SK-N-MC (cell line): ENCODE results near the gene CCDC3.

Experiments used
- DNase-seq: peaks from one replicate; pipeline ENCODE4 v3.0.0-alpha.2; 2011; ENCODE audit warnings: low read depth, low spot score
- H3K27ac ChIP-seq: fragments of 200-600 bp; sonication (generic); 2 replicates; pipeline ENCODE4 v1.5.1; 2016; ENCODE audit warnings: mixed run types
- H3K36me3 ChIP-seq: fragments of 200-600 bp; sonication (generic); 2 replicates; pipeline ENCODE4 v1.6.1; 2017; ENCODE audit warnings: antibody characterized with exemption, low read length, mixed read lengths; ENCODE audit not compliant: insufficient read depth
- H3K4me3 ChIP-seq: fragments of 200-600 bp; sonication (generic); 2 replicates; pipeline ENCODE4 v1.5.1; 2016
- H3K9ac ChIP-seq: fragments of 200-600 bp; sonication (generic); 2 replicates; pipeline ENCODE4 v1.8.0; 2017; ENCODE audit warnings: mixed run types, mixed read lengths; ENCODE audit not compliant: insufficient read length
- H3K9me3 ChIP-seq: fragments of 200-600 bp; sonication (generic); 2 replicates; pipeline ENCODE4 v1.6.1; 2017; ENCODE audit warnings: low read depth, mild to moderate bottlenecking, antibody characterized with exemption, low read length, moderate library complexity, mixed read lengths
- EZH2 ChIP-seq: fragments of 200-600 bp; sonication (generic); IDR thresholded peaks from one replicate; pipeline ENCODE4 v1.6.1; 2017; ENCODE audit warnings: antibody characterized with exemption
- FOXP2 ChIP-seq: optimal IDR thresholded peaks from 2 replicates; pipeline ENCODE3; 2011; ENCODE audit warnings: mild to moderate bottlenecking, moderate library complexity; ENCODE audit not compliant: insufficient read depth; ENCODE audit errors: extremely low read length, control extremely low read depth
- POLR2AphosphoS5 ChIP-seq: IDR thresholded peaks from 2 replicates; pipeline ENCODE4 v1.6.1; 2012; ENCODE audit warnings: mild to moderate bottlenecking, low read depth, low read length, borderline replicate concordance

Gene CCDC3

DNA sequence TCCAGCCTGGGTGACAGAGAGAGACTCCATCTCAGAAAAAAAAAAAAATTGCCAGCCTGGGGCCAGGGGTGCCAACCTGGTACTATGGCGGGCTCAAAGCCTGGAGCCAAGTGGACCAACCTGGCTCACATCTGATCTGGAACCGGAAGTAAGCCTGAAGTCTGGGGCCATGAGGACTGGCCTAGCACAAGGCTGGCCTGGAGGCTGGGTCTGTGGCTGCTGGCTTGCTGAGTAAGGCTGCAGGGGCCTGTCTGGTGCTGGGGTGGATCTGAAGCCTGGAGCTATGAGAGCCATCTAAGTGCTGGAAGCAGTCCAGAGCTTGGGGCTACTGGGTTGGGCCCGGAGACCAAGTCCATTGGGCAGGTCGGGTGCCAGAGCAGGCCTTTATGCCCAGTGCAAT is 84.9 kb downstream of the CCDC3 start:
- Histone ChIP-seq H3K27ac (no peak overlapping the region), H3K36me3 (no peaks in the 10 kb centered on the region), H3K9me3 (no peaks in the 10 kb centered on the region), H3K9ac (no peak overlapping the region), H3K4me3 (no peak overlapping the region)
- DNase-seq: no peak
- no peak for TF ChIP-seq POLR2AphosphoS5
- no peak for TF ChIP-seq EZH2
- TF ChIP-seq FOXP2: no peak

DNA sequence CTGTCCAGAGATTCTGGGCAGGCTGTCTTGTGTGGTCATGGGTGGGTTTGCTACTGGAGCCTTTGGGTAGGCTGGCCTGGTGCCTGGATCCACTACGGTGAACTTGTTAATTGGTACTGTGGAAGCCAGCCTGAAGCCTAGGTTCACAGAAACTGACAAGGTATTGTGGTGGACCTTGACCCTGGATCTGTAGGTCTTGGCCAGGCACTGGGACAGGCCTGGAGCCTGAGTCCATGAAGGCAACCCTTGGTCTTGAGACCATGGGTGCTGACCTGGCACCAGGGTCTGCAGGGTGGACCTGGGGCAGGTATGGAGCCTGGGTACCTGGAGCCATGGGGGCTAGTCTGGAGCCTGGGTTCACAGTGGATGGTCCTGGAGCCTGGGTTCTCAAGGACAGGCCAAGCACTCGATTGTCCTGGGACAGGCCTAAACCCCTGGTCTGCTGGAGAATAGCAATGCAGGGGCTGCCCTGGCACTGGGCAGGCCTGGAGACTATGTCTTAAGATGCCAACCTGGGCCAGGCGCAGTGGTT is 85.8 kb downstream of the CCDC3 start:
- Histone ChIP-seq H3K4me3 (no peak overlapping the region), H3K36me3 (no peaks in the 10 kb centered on the region), H3K9ac (no peak overlapping the region), H3K27ac (no peak overlapping the region), H3K9me3 (no peaks in the 10 kb centered on the region)
- no peak for TF ChIP-seq FOXP2
- TF ChIP-seq EZH2: no peak
- no peak for TF ChIP-seq POLR2AphosphoS5
- no peak for DNase-seq

DNA sequence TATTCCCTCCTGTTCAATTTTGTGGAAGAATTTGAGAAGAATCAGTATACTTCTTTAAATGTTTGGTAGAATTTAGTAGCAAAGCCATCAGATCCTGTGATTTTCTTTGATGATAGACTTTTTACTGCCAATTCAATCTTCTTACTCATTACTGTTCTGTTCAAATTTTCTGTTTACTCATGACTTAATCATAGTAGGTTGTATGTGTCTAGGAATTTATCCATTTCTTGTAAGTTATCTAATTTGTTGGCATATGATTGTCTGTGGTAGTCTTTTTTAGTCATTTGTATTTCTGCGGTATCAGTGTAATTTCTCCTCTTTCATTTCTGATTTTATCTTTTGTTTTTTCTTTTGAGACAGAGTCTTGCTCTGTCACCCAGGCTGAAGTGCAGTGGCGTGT is 87.4 kb downstream of the CCDC3 start:
- Histone ChIP-seq H3K4me3 (no peak overlapping the region), H3K36me3 (no peaks in the 10 kb centered on the region), H3K27ac (no peak overlapping the region), H3K9me3 (no peaks in the 10 kb centered on the region), H3K9ac (no peak overlapping the region)
- DNase-seq: no peak
- TF ChIP-seq EZH2 (no peak), POLR2AphosphoS5 (no peak), FOXP2 (no peak)

DNA sequence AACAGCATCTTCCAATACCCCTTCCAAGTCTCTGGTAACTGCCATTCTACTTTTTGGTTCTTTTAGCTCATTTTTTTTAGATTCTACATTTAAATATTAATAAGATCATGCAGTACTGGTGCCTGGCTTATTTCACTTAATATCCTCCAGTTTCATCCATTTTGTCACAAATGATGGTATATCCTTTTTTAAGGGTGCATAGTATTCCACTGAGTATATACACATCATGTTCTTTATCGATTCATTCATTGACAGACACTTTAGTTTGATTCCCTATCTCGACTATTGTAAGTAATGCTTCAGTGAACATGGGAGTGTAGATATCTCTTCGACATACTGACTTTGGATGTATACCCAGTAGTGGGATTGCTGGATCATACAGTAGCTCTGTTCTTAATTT is 89.7 kb downstream of the CCDC3 start:
- Histone ChIP-seq H3K9ac (no peak overlapping the region), H3K9me3 (no peaks in the 10 kb centered on the region), H3K27ac (no peak overlapping the region), H3K4me3 (no peak overlapping the region), H3K36me3 (no peaks in the 10 kb centered on the region)
- no peak for DNase-seq
- TF ChIP-seq EZH2 (no peak), POLR2AphosphoS5 (no peak)

DNA sequence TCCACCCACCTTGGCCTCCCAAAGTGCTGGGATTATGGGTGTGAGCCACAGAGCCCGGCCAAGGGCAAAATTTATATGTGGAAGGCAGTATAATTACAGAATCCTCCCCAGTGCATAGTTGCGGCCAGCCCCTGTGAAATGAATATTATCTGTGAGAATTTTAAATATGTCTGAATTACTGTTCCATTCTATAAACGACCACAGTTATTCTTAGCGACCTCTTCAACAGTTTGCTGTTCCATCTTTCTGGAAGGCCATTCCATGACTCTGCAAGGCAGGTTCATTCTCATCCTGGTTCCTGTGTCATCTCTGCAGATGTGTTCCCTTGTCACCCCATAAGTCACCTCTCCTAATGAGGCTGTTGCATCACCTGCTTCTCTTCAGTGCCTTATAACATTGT is 90.7 kb downstream of the CCDC3 start:
- TF ChIP-seq FOXP2 (no peak), POLR2AphosphoS5 (no peak), EZH2 (no peak)
- Histone ChIP-seq H3K9me3 (no peaks in the 10 kb centered on the region), H3K9ac (no peak overlapping the region), H3K36me3 (no peaks in the 10 kb centered on the region), H3K27ac (no peak overlapping the region), H3K4me3 (no peak overlapping the region)
- no peak for DNase-seq

DNA sequence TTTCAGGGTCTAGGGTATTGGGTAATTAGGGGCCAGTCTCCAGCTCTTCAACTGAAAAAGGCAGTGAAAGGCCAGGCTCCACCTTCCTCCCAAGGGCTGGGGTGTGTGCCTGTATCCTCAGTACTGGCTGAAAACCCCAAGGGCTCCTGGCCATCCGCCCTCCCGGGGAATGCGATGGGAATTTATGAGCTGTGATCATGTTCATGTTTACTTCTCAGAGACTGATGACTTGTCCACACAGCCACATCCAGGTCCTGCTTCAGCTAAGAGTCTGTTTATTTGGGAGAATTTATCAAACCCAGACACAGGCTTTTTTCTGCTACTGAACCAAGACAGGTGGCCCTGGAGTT is 91.7 kb downstream of the CCDC3 start:
- TF ChIP-seq POLR2AphosphoS5 (no peak), FOXP2 (no peak)
- Histone ChIP-seq H3K4me3 (no peak overlapping the region), H3K9me3 (no peaks in the 10 kb centered on the region), H3K36me3 (no peaks in the 10 kb centered on the region), H3K9ac (no peak overlapping the region), H3K27ac (no peak overlapping the region)
- no peak for DNase-seq

DNA sequence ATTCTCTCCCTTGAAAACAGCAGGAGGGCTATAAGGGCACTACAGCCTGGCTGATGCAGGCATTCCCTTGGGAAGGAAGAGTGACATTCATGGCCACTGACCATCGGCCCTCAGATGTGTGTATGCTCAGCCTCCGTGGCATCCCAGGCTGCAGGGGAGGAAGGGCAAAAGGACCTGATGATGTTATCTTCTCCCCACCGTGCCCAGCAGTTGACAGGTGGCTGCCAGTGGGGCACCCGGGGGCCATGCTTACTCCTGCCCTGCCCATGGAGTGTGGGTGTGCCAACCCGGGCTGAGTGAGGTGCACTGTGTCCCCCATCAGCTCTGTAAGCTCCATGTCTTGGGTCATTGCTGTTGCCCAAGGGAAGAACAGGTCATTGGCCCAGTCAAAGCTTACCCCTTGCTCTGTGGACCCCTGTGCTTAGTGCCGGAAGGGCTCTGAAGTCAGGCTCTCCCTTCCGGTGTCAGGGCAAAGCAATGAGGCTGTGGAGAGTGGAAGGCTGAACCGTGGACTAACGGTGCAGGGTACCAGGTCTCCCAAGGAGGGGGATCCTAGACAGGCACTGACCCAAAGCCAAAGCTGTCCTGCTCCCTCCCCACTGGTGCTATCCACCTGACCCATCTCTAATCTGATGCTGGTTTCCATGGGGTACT is 92.2 kb downstream of the CCDC3 start:
- Histone ChIP-seq H3K27ac (no peak overlapping the region), H3K36me3 (no peaks in the 10 kb centered on the region)
- TF ChIP-seq FOXP2: no peak
- TF ChIP-seq POLR2AphosphoS5: no peak
- TF ChIP-seq EZH2: no peak

DNA sequence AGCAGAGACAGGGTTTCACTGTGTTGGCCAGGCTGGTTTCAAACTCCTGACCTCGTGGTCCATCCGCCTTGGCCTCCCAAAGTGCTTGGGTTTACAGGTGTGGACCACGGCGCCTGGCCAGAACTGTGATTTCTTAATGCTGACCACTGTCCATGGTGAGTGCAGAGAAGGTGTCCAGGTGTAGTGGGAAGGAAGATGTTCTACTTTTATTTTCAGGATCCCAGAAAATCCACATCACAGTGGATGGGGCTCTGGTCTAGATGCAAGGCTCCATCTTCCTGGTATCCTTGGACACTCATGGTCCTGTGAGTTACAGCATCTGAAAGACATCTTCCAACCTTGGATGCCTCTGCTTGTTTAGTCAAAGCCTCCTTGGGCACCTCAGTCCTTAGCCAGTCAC is 92.7 kb downstream of the CCDC3 start:
- Histone ChIP-seq H3K9ac (no peak overlapping the region), H3K27ac (no peak overlapping the region), H3K36me3 (no peaks in the 10 kb centered on the region), H3K9me3 (no peaks in the 10 kb centered on the region), H3K4me3 (no peak overlapping the region)
- DNase-seq: no peak
- no peak for TF ChIP-seq EZH2
- no peak for TF ChIP-seq POLR2AphosphoS5

More for the DNA sequence above, 92.2 kb downstream of the CCDC3 start:
- no peak for DNase-seq
- H3K9ac ChIP-seq: no peak overlapping the region
- no peaks in the 10 kb centered on the region for H3K9me3 ChIP-seq
- H3K4me3 ChIP-seq: no peak overlapping the region

DNA sequence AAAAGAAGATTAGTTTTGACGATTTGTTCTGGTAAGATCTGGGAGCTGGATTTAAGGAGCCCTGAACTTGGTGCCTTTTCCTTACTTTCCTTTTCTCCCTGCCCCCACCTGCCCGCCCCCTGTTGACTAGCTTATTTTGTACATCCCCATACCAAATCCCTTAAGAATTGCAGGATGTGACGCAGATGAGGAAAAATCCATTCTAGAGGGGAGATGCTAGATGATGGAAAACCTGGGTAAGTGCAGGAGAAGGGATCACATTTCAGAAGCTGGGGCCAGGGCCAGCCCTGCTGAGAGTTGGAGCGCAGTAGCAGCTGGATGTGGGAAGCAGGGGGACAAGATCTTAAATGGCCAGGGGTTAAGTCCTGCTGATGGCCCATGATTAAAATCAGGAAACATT is 93.9 kb downstream of the CCDC3 start:
- Histone ChIP-seq H3K9me3 (no peaks in the 10 kb centered on the region), H3K36me3 (no peaks in the 10 kb centered on the region), H3K4me3 (no peak overlapping the region), H3K27ac (no peak overlapping the region), H3K9ac (no peak overlapping the region)
- DNase-seq: no peak
- no peak for TF ChIP-seq POLR2AphosphoS5
- TF ChIP-seq FOXP2: no peak
- no peak for TF ChIP-seq EZH2
